Cerebellar nuclear complex (tissue), 1 donor: ENCODE measurements around the gene CENPO.

ENCODE experiments used
- DNase-seq, 2 experiments: peaks; one replicate each; lab custom pipeline; 2025; lab: John Stamatoyannopoulos, UW

The CENPO gene, protein sequence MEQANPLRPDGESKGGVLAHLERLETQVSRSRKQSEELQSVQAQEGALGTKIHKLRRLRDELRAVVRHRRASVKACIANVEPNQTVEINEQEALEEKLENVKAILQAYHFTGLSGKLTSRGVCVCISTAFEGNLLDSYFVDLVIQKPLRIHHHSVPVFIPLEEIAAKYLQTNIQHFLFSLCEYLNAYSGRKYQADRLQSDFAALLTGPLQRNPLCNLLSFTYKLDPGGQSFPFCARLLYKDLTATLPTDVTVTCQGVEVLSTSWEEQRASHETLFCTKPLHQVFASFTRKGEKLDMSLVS

DNA sequence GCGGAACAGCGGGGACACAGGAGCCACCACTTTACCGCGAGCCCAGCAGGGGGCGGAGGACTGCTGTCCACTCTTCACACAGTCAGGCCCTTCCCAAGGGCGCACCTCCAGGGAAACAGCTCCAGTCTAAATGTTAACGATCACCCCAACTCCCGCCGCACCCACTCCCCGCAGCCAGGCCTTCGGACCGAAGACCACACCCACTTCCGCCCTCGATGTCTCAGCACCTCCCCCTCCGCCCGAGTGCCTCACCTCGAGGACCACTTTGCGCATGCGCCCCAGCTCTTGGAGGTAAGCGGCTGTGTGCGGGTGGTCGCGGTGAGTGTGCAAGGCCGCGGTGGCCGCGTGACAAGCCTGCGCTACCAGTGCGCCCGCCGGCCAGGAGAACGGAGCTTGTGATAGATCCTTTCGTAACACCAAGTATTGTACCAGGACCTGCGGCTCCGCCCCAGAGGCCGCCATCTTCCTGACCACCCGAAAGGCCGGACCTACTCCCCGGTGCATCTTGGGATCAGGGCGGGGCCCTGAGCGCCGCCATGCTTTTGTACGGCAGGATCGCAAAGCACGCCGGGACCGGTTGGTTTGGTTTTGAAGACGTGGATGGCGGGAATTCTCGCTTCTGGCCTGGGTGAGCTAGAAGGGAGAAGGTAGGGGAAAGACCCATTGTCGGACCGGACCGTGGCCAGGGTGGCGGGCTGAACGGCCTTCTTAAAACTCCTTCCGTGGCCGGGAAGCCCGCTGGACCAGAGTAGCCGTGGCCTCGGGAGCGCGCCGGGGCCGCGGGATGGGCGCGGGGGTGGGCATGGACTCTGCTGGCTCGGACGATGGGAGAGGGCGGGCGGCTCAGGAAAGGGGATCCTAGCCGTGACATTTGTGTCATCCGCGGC lies at the start of gene CENPO, which contains the start of gene PTRHD1:
Gene CENPO, plus strand, starts transcription at position 552 of the 887 bp plus-strand sequence. CDS start 495 bp downstream, outside the sequence.
Gene PTRHD1, minus strand, starts transcription at position 518 of the 887 bp plus-strand sequence. Its CDS starts 14 bp downstream, at position 504.
- peak; percentile 54 to 86 for DNase-seq

DNA sequence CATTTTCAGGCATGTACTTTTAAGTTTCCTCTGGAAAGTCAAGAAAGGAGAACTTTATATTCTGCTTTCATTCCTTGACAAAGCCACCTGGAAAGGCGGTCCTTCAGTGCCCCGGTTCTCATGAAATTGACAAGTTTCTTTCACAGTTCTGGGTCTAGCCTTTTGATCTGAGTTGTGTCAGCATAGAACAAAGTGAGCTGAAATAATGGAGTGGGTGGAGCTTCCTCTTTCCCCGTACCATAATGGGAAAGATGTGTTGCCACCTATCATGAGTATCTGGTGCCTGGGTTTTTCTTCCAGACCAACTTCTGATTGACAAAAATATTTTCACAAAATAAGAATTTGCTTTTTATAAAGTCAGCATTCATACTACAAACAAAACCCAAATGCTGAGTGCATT lies 49.3 kb upstream of the CENPO start:
- DNase-seq = no peak

DNA sequence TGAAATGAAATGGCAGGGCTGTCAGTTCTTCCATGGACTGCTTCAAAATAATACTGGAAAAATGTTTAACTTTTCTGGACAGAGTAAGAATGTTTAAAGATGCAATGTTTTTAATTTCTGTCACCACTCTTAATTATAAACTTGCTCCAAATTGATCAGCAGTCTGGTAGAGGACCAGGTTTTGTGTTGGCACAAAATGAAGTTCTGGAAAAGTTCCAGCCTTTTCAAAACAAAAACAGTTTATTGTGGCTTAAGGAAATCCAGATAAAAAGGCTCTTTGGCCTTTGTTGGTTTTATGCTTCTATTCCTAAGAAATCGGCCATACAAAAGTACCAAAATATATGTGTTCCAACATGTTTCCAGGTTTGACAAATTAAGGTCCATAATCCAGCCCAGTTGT lies 48.9 kb upstream of the CENPO start:
- no peak for DNase-seq

DNA sequence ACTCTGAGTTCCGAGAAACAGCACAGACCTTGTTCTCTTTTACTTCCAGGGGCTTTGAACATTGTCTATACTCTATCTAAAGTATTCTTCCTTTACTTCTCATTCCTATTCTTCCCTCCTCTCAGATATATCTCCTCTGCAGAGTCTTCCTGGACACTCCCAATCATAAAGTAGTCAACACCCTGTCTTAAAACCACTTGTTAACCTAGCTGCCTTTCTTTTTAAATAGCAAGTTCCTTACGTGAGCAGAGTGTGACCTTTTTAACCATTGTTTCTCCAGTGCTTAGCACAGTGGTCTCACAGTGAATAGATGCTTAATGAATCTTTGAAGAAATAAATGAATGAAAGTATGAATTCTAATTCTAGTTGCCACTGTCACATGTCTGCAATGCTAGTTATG lies 47.4 kb upstream of the CENPO start:
- DNase-seq = no peak

DNA sequence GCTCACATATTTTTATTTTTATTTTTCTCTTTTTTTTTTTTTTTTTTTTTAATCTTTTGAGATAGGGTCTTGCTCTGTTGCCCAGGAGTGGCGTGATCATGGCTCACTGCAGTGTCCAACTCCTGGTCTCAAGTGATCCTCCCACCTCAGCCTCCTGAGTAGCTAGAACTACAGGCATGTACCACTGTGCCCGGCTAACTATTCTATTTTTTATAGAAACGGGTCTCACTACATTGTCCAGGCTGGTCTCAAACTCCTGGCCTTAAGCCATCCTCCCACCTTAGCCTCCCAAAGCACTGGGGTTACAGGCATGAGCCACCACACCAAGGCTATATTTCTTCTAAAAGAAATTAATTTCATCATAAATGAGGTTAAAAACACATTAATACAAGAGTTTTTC lies 45.9 kb upstream of the CENPO start:
- no peak for DNase-seq

DNA sequence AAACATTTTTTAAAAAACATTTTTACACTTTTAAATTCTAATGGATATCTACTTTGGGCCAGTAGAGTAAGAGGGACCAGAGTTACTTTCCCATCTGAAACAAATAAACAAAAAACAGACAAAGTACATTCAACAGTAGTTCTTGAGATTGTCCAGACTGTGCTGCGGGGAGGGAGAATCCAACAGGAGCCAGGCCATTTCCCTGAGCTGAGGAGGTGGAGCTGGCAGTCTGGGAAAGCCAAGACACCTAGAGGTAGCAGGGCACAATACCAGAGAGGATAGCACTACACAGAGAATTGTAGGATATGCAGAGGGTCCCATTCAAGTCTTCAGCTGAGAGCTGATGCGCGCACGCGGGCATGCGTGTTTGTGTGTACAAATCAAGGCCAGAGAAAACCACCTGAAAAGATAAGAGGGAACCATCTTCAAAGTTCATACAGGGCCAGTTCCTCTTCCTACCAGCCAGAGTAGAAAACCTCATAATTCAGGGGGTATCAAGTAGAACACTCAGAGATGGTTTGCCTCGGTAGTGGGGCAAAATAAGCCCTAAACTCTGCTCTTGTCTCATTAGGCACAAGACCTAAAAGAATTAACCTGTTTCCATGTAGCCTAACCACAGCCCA lies 44.0 kb upstream of the CENPO start:
- DNase-seq = no peak

DNA sequence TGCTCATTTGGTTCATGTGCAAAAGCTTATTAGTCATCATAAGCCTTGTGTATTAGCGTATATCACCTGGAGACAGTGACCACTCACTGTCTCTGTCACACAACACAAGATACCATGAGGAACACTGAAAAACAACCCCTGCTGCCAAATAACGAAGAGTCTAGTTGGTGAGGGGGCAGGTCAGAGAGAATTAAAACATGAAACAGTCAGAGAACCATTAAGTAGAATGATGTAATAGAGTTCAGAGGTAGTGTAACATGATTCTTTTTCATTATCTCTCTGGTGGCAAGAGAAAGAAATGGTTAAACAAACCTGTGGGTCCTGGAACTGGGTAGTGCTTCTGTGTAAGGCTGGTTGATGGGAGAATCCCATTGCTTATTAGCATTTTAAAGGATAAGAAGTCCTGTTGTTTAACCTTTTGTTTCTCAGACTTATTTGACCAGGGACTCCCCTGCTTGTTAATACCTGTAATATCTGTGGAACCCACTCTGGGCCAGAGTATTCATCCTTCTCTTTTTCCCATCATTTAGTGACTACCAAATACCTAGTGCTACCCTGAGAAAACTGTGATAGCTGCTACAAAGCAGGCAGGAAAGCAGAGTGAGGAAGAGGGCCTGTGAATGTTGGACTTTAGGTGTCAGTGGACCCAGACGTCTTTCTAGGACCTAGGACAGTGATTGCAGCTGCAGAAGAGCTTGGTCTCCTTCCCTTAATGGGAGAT lies 38.1 kb upstream of the CENPO start:
- no peak for DNase-seq

DNA sequence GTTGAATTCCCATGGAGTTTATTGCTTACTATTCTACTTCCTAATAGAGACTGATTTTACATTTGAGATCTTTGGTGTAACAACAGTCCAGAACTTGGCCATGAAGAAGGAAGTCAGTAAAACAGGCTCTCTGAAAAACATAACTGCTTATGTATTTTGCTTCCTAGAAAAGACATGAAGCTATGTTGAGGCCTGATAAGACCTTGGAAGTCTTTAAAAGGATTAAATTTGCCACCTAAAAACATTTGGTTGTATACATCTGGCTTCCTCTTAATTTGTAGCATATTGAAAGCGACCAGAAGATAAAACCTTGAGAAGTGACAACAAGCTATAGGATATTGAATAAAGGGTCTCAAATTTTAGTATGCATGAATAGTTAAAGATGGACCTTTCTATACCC lies 36.4 kb upstream of the CENPO start:
- DNase-seq = no peak

DNA sequence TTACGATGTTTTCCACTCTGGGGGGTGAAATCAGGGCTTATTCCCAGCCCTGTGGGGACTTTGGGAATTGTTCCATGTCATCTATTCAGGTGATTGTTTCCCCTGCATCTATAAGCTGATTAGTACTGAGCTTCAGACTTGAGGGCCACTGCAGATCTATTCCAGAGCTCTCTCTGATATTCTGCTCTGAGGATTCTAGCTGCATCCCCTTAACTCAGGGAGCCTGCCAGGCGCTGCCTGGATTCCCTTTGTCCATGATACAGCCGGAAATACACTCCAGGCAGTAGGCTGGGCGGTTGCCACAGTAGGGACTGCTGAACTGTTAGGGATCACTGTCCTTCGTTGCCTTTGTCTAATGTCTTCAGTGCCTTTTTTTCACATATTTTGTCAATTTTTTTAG lies 31.4 kb upstream of the CENPO start:
- no peak for DNase-seq

DNA sequence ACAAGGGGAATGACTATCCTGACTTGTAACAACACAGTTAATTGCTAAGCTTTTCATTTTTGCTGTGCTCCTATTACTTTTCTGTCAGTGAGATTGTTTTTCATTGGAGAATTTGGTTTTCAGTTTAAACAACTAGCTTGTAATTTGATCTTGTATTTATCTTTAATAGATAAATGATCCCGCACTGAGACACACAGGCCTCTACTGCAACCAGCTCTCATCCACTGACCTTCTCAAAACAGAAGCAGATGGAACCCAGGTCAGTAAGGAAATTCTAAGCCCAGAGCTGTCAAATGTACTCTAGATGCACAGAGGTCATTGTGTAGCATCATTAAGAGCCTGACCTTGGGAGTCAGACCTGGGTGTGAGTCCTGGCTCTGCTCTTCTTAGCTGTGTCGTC lies 30.7 kb upstream of the CENPO start:
- DNase-seq = no peak

DNA sequence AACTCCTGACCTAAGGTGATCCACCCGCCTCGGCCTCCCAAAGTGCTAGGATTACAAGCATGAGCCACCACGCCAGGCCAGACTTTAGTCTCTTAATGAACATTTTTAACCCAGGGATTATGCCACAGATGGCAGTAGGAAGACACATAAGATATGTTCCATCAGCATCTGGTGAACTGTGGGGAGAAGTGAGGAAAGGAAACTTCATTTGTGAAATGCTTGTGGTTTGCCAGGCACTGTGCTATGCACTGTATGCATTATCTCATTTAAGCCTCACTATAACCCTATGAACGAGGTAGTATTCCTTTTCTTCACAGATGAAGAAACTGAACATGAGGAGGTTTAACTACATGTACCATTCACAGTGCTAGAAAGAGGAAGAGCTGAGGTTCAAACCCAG lies 29.4 kb upstream of the CENPO start:
- no peak for DNase-seq

DNA sequence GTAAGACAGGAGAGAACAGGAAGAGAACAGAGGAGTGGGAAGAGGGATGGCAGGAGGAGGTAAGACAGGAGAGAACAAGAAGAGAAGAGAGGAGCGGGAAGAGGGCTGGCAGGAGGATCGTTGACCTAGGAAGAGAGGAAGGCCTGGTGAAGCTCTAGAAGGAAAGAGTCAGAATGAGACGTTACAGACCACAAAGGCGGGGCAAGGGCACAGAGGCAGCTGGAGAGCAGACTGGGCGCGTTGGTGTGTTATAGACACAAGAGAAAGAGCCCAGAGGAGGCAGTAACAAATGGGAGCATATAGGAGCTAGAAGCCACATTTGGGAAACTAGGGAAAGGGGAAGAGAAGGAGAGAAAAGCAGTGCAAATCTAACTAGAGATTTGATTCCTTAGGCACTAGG lies 26.6 kb upstream of the CENPO start:
- DNase-seq = no peak

DNA sequence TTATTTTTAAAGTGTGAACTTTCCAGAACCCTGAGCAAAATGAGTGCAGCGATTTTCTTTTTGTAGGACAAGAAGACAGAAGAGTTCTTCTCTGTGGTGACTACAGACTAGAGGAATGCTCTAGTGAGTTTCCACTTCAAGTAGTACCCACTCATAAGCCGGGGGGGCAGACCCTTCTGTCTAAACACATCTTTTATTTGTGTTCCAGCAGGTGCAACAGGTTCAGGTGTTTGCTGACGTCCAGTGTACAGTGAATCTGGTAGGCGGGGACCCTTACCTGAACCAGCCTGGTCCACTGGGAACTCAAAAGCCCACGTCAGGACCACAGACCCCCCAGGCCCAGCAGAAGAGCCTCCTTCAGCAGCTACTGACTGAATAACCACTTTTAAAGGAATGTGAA lies 25.2 kb upstream of the CENPO start:
- DNase-seq = no peak

DNA sequence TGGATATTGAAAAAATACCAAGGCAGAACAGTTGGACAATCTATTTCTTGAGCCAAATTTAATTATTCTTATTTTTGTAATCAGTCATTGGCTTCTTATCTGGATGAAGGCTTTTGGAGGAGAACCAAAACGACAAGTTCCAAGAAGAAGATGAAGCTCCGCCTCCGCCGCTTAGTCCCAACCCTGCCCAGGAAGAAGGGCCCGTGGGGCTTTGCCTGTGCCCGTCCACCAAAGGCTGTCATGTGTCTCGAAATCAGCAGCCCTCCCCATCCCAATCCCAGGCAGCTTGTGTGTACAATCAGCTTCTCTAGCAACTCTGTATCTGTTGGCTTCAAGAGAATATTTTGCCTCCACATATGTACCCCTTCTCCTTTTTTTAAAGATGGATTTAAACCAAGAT lies 24.6 kb upstream of the CENPO start:
- DNase-seq = no peak

DNA sequence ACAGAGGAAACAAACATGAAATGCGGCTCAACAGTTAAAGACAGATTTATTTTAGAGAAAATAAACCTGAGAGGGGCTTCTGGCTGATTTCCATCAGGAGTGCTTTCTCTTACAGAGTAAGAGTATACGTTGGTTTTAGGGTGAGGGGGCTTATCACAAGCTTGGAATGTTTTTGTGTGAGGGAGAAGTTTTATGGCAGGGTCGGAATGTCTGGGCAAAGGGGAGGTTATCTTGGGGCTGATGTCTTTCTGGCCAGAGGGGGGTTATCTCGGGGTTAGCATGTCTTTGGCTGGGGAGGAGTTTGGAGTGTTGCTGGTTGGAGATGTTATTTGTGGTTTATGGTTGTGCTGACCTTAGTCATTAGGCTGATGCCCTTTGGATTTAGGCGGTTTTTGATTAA lies 22.2 kb upstream of the CENPO start:
- DNase-seq = no peak

DNA sequence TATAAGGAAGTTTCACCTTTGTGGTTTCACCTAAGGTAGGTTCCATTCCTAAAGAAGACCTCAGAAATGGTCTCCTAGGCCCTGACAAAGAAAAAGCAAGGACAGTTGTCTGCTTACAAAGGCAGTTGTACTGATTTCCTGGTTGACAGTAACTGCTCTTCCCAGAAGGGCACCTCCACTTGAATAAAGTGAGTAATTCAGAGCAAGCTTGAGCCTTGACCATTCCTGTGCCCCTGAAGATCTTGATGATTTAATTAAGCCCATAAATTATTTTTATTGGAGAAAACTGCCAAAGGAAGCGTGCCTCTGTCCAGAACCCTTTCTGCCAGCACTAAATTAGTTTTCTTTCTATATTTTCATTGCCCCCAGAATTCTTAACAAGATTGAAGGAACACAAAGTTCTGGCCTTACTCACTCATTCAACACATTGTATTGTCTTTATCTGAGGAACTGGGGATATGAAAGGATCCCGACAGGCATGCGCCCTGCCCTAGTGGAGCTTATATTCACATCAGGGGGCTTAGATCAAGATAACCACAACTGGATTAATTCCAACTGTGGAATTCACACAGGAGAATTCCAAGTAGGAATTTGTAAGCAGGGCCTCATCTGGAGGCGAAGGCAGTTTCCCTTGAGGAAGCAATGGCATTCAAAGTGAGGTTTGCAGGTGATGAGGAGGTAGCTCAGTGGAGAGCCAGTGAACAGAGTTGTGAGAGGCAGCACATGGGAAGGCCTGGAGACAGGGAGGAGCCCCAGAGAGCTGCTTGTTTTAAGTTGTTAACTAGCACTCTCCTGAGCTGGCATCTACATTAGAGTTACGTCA lies 21.2 kb upstream of the CENPO start:
- DNase-seq = no peak

DNA sequence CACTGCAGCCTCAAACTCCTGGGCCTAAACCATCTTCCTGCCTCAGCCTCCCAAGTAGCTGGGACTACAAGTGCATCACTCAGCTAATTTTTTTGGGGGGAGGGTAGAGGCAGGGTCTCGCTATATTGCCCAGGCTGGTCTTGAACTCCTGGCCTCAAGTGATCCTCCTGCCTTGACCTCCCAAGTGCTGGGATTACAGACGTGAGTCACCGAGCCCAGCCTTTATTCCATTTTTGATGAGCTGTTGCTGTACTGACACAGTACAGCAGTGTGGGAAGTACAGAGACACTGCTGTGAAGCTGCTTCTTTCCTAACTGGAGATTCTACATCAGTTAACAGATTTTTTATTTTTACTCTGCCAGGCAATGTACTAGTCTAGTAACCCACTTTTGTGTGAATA lies 18.9 kb upstream of the CENPO start:
- DNase-seq = no peak

DNA sequence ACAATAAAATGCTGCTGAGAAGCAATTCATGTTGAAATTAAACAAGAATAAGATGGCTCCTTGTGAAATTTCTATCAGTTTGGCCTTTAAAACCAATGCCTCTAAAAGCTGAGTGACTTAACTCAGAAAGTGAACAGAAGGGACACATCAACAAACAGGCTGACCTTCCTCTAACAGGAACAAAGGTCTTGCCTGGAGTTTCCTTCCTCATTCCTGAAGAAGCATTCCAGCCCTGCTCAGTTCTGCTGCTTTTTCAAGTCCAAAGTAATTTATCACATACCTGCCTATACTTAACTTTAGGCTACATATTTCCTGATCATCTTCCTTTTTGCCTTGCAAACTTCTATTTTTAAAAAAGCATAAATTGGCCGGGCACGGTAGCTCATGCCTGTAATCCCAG lies 14.1 kb upstream of the CENPO start:
- DNase-seq = no peak

DNA sequence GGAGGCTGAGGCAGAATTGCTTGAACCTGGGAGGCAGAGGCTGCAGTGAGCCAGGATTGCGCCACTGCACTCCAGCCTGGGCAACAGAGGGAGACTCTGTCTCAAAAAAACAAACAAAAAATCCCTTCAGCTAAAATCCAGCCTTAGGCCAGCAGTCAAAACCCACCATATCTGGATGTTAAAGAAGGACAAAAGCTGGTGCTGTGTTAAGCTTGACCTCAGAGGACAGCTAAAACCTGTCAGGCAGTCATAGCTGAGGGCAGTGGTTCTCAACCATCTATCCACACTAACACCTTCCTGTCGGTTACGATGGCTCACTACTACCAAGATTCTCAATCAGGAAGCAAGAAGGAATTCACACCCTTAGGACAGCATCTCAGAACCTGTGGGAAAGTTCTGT lies 9.6 kb upstream of the CENPO start:
- no peak for DNase-seq

DNA sequence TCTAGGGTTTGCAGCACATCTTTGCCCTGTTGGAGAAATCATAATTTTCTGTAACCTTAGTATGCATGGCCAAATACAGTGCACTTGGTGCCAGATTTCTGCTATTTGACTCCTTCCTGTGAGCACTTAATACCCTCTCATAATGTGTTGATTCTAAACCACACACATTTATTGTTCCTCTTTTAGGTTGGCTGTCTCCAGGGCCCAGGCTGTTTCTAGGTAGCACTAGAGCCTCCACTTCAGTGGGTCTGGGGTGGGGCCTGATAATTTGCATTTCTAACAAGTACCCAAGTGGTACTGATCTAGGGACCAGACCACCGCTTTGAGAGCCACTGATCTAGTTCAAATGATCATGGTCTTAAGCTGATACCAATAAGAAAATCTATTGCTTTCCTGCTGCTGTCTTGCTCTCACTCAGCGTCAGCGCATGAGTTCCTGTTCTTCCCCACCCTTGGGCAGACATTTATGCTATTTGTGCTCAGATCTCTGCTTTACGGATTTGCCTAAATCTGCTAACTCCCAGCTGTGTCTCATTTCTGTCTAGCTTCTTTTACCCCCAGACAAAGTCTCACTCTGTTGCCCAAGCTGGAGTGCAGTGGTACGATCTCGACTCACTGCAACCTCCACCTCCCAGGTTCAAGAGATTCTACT lies 7.4 kb upstream of the CENPO start:
- DNase-seq = no peak

DNA sequence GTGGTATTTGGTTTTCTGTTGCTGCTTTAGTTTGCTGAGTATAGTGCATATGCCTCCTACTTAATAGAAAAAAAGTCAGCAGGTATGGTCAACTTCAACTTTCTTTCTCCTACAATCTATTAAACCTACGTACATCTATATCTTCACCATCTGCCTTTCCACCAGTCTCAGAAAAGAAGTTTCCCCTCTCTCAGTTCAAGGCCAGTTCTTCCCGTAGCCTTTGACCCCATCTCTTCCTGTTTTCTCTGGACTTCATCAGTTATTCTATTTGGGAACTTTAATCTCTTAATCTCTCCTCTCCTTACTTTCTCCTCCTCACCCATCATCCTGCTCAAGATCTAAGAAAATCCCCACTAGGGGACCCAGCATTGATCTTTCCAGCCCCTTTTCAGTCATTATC lies 5.7 kb upstream of the CENPO start:
- no peak for DNase-seq
